SK-N-SH treated with all-trans-retinoic acid at 6 μM for 48 hours (cell line): ENCODE results near the gene PRELID1.

Experiments used
- ATAC-seq: fragments of 200-7000 bp; cut with Tn5 transposase; 3 replicates; pipeline ENCODE4 v1.9.1; 2020; ENCODE audit warnings: mild to moderate bottlenecking, moderate library complexity
- CSDC2 ChIP-seq: fragments of 250-450 bp; sonication (Bioruptor Pico); IDR thresholded peaks from 2 replicates; pipeline ENCODE4 v1.5.0; 2020; ENCODE audit warnings: mild to moderate bottlenecking, moderate library complexity
- ESRRG ChIP-seq: fragments of 250-450 bp; sonication (Bioruptor Pico); IDR thresholded peaks from 2 replicates; pipeline ENCODE4 v1.6.1; 2021; ENCODE audit warnings: mild to moderate bottlenecking
- ISL1 ChIP-seq: fragments of 250-450 bp; sonication (Bioruptor Pico); IDR thresholded peaks from 2 replicates; pipeline ENCODE4 v2.1.2; 2022; ENCODE audit warnings: mild to moderate bottlenecking, moderate library complexity
- OSR1 ChIP-seq: fragments of 250-450 bp; sonication (Bioruptor Pico); IDR thresholded peaks from 2 replicates; pipeline ENCODE4 v1.8.0; 2022; ENCODE audit warnings: moderate library complexity, mild to moderate bottlenecking, inconsistent platforms
- TOX ChIP-seq: fragments of 250-450 bp; sonication (Bioruptor Pico); IDR thresholded peaks from 2 replicates; pipeline ENCODE4 v1.8.0; 2021; ENCODE audit warnings: mild to moderate bottlenecking, moderate library complexity, borderline replicate concordance
- ZFP30 ChIP-seq: fragments of 450-650 bp; formaldehyde crosslinking; IDR thresholded peaks from 2 replicates; pipeline ENCODE4 v1.5.0; 2022; ENCODE audit warnings: mild to moderate bottlenecking, moderate library complexity
- TF ChIP-seq, protein P1 (sequence below): fragments of 250-450 bp; sonication (Bioruptor Pico); IDR thresholded peaks from 2 replicates; pipeline ENCODE4 v1.5.1; 2020; ENCODE audit warnings: low read depth, mild to moderate bottlenecking, moderate library complexity

PRELID1 gene

DNA sequence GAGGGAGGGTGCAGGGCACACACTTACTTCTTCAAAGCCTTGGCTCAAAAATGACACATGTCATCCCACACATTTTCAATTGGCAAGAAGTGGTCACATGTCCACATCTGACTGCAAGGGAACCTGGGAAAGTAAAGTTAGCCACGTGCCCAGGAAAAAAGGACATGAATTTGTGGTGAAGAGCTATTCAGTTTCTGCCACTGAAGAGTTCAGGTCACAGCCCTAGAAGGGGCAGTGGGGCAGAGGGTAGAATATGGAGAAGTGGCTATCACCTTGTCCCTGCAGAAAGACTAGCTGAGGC is 52.2 kb downstream of the PRELID1 start:
- TF ChIP-seq, protein P1, sequence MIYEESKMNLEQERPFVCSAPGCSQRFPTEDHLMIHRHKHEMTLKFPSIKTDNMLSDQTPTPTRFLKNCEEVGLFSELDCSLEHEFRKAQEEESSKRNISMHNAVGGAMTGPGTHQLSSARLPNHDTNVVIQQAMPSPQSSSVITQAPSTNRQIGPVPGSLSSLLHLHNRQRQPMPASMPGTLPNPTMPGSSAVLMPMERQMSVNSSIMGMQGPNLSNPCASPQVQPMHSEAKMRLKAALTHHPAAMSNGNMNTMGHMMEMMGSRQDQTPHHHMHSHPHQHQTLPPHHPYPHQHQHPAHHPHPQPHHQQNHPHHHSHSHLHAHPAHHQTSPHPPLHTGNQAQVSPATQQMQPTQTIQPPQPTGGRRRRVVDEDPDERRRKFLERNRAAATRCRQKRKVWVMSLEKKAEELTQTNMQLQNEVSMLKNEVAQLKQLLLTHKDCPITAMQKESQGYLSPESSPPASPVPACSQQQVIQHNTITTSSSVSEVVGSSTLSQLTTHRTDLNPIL, result no peak
- TF ChIP-seq TOX (CRISPR knock-in tag) (no peak), CSDC2 (no peak), OSR1 (CRISPR knock-in tag) (no peak), ZFP30 (CRISPR knock-in tag) (no peak), ESRRG (no peak), ISL1 (no peak)
- no peak for ATAC-seq
